ENCODE results near the gene HUWE1.
A peak's percentile ranks its signal among the peaks of the same experiment; 100 is the strongest.

Gene HUWE1

GRCh38 chrX:53678667-53679066 lies 7.9 kb downstream of the HUWE1 start:
- H3K36me3 Mint-ChIP-seq (ENCODE audit: low read depth) = peaks cover 39% of the 10 kb centered on the region
- H3K9me3 Mint-ChIP-seq = no peaks in the 10 kb centered on the region
- H3K27me3 Mint-ChIP-seq (ENCODE audit: low read depth) = no peaks in the 10 kb centered on the region
- H3K4me3 Mint-ChIP-seq = no peak overlapping the region
- peaks cover 51% of the 10 kb centered on the region for H3K4me1 Mint-ChIP-seq (ENCODE audit: low read depth)
- peak overlapping the region; percentile 20 for H3K27ac Mint-ChIP-seq

DNA sequence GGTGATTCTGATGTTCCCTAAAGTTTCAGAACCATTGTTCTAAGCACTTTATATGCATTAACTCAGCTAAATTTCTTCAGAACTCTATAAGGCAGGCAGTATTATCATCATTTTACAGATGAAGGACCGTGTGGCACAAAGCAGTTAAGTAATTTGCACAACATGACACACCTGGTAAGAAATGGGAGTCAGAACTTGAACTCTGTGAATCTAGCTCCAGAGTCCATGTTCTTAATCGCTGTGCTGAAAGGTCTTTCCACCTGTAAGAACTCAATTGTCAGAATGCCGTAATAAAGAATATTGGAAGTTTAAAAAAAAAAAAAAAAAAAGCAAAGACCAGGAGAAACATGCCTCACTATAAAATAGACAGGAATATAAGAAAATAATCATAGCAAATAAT lies 9.2 kb downstream of the HUWE1 start:
- no peaks in the 10 kb centered on the region for H3K9me3 Mint-ChIP-seq
- peaks cover 48% of the 10 kb centered on the region for H3K4me1 Mint-ChIP-seq (ENCODE audit: low read depth)
- peaks cover 34% of the 10 kb centered on the region for H3K36me3 Mint-ChIP-seq (ENCODE audit: low read depth)
- no peak overlapping the region for H3K27ac Mint-ChIP-seq
- H3K4me3 Mint-ChIP-seq = no peak overlapping the region
- no peaks in the 10 kb centered on the region for H3K27me3 Mint-ChIP-seq (ENCODE audit: low read depth)

- H3K27ac Mint-ChIP-seq = no peak overlapping the region
- no peaks in the 10 kb centered on the region for H3K9me3 Mint-ChIP-seq
- no peak overlapping the region for H3K4me3 Mint-ChIP-seq
- H3K4me1 Mint-ChIP-seq (ENCODE audit: low read depth) = peaks cover 38% of the 10 kb centered on the region
- H3K27me3 Mint-ChIP-seq (ENCODE audit: low read depth) = no peaks in the 10 kb centered on the region
- peaks cover 24% of the 10 kb centered on the region for H3K36me3 Mint-ChIP-seq (ENCODE audit: low read depth)
Observed at GRCh38 chrX:53674581-53674980, 11.9 kb downstream of the HUWE1 start.

- no peaks in the 10 kb centered on the region for H3K9me3 Mint-ChIP-seq
- H3K4me3 Mint-ChIP-seq = no peak overlapping the region
- H3K4me1 Mint-ChIP-seq (ENCODE audit: low read depth) = peaks cover 21% of the 10 kb centered on the region
- H3K27ac Mint-ChIP-seq = no peak overlapping the region
- no peaks in the 10 kb centered on the region for H3K27me3 Mint-ChIP-seq (ENCODE audit: low read depth)
- H3K36me3 Mint-ChIP-seq (ENCODE audit: low read depth) = peaks cover 17% of the 10 kb centered on the region
Observed at GRCh38 chrX:53669258-53669657, 17.3 kb downstream of the HUWE1 start.

DNA sequence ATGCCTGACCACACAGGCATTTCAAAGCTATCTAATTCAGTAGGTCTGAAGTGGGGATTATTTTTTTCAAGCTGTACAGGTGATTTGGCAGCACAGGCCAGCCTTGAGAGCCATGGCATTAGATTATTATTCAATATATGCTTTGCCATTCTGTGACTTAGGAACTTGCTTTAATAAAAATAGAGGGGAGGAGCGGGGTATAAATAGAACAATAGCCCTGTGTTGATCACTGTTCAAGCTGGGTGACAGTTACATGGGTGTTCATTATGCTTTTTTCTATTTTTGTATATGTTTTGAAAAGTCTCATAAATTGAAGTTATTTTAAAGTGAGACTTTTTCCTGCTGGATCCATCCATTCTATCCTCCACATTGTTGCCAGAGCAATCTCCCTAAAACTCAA lies 20.3 kb downstream of the HUWE1 start:
- Mint-ChIP-seq H3K36me3 (ENCODE audit: low read depth) (peaks cover 20% of the 10 kb centered on the region), H3K4me3 (no peak overlapping the region), H3K9me3 (no peaks in the 10 kb centered on the region), H3K27me3 (ENCODE audit: low read depth) (no peaks in the 10 kb centered on the region), H3K27ac (no peak overlapping the region), H3K4me1 (ENCODE audit: low read depth) (peaks cover 29% of the 10 kb centered on the region)

- Mint-ChIP-seq H3K9me3 (no peaks in the 10 kb centered on the region), H3K4me1 (ENCODE audit: low read depth) (peaks cover 28% of the 10 kb centered on the region), H3K27me3 (ENCODE audit: low read depth) (no peaks in the 10 kb centered on the region), H3K36me3 (ENCODE audit: low read depth) (peaks cover 16% of the 10 kb centered on the region), H3K4me3 (no peak overlapping the region), H3K27ac (no peak overlapping the region)
Observed at GRCh38 chrX:53660004-53660403, 26.5 kb downstream of the HUWE1 start.

DNA sequence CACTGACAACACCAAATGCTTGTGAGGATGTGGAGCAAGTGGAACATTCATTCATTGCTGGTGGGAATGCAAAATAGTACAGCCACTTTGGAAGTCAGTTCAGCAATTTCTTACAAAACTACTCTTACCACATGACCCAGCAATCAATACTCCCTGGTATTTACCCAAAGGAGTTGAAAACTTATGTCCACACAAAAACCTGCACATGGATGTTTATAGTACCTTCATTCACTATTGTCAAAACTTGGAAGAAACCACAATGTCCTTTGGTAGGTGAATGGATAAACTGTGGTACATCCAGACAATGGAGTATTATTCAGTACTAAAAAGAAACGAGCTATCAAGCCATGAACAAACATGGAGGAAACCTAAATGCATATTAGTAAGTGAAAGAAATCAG lies 27.5 kb downstream of the HUWE1 start:
- Mint-ChIP-seq H3K27ac (no peak overlapping the region), H3K9me3 (no peaks in the 10 kb centered on the region), H3K4me1 (ENCODE audit: low read depth) (peaks cover 35% of the 10 kb centered on the region), H3K4me3 (no peak overlapping the region), H3K27me3 (ENCODE audit: low read depth) (no peaks in the 10 kb centered on the region), H3K36me3 (ENCODE audit: low read depth) (peaks cover 16% of the 10 kb centered on the region)

- Mint-ChIP-seq H3K36me3 (ENCODE audit: low read depth) (peaks cover 10% of the 10 kb centered on the region), H3K4me1 (ENCODE audit: low read depth) (peaks cover 30% of the 10 kb centered on the region), H3K9me3 (no peaks in the 10 kb centered on the region), H3K27me3 (ENCODE audit: low read depth) (no peaks in the 10 kb centered on the region), H3K27ac (no peak overlapping the region), H3K4me3 (no peak overlapping the region)
Observed at GRCh38 chrX:53656845-53657244, 29.7 kb downstream of the HUWE1 start.

DNA sequence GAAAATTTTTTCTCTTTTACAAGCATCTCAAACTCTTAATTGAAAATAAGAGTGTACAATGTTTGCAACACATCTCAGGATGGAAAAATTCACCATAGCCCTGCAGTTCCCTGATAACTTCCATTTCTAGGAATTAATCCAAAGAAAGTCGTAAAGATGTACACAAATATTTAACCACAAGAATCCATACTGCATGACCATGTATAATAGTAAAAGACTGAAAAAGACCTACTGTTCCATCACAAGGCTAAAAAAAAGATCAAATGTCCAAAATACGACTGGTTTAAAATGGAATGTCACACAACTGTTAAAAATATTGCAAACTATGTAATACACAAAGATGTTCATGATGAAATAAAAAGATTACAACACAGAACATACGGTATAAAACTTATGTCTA lies 32.1 kb downstream of the HUWE1 start:
- Mint-ChIP-seq H3K4me3 (no peak overlapping the region), H3K27me3 (ENCODE audit: low read depth) (no peaks in the 10 kb centered on the region), H3K4me1 (ENCODE audit: low read depth) (peaks cover 32% of the 10 kb centered on the region), H3K36me3 (ENCODE audit: low read depth) (peaks cover 14% of the 10 kb centered on the region), H3K9me3 (no peaks in the 10 kb centered on the region), H3K27ac (no peak overlapping the region)

- no peak overlapping the region for H3K4me3 Mint-ChIP-seq
- H3K27me3 Mint-ChIP-seq (ENCODE audit: low read depth) = no peaks in the 10 kb centered on the region
- no peaks in the 10 kb centered on the region for H3K9me3 Mint-ChIP-seq
- peaks cover 7% of the 10 kb centered on the region for H3K4me1 Mint-ChIP-seq (ENCODE audit: low read depth)
- peaks cover 11% of the 10 kb centered on the region for H3K36me3 Mint-ChIP-seq (ENCODE audit: low read depth)
- H3K27ac Mint-ChIP-seq = no peak overlapping the region
Observed at GRCh38 chrX:53644751-53645150, 41.8 kb downstream of the HUWE1 start.

- Mint-ChIP-seq H3K27me3 (ENCODE audit: low read depth) (no peaks in the 10 kb centered on the region), H3K9me3 (no peaks in the 10 kb centered on the region), H3K4me1 (ENCODE audit: low read depth) (peaks cover 5% of the 10 kb centered on the region), H3K4me3 (no peak overlapping the region), H3K36me3 (ENCODE audit: low read depth) (peaks cover 13% of the 10 kb centered on the region), H3K27ac (peak overlapping the region; percentile 34)
Observed at GRCh38 chrX:53642337-53642736, 44.2 kb downstream of the HUWE1 start.

GRCh38 chrX:53639257-53639656 lies 47.3 kb downstream of the HUWE1 start:
- H3K9me3 Mint-ChIP-seq = no peaks in the 10 kb centered on the region
- peaks cover 6% of the 10 kb centered on the region for H3K36me3 Mint-ChIP-seq (ENCODE audit: low read depth)
- no peaks in the 10 kb centered on the region for H3K4me1 Mint-ChIP-seq (ENCODE audit: low read depth)
- no peaks in the 10 kb centered on the region for H3K27me3 Mint-ChIP-seq (ENCODE audit: low read depth)
- no peak overlapping the region for H3K27ac Mint-ChIP-seq
- H3K4me3 Mint-ChIP-seq = no peak overlapping the region

DNA sequence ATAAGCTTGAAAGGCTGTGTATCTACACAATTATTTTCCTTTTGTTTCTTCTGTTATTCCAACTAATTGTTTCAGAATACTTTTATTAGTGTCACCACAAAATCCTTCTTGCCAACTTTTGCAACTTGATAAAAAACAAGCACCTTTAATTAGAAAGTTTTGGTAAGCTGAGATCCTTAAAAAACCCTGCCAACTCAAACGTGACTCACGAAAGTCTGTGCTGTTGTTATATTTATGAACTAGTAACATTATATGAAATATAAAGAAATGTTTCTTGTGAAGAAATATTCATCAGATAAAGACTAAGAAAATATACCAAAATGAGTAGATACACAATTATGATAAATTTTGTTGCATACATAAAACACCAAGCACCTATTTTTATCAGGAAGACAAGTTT lies 49.0 kb downstream of the HUWE1 start:
- Mint-ChIP-seq H3K4me1 (ENCODE audit: low read depth) (peaks cover under 1% of the 10 kb centered on the region), H3K27ac (no peak overlapping the region), H3K27me3 (ENCODE audit: low read depth) (no peaks in the 10 kb centered on the region), H3K4me3 (no peak overlapping the region), H3K36me3 (ENCODE audit: low read depth) (peaks cover 12% of the 10 kb centered on the region), H3K9me3 (no peaks in the 10 kb centered on the region)

DNA sequence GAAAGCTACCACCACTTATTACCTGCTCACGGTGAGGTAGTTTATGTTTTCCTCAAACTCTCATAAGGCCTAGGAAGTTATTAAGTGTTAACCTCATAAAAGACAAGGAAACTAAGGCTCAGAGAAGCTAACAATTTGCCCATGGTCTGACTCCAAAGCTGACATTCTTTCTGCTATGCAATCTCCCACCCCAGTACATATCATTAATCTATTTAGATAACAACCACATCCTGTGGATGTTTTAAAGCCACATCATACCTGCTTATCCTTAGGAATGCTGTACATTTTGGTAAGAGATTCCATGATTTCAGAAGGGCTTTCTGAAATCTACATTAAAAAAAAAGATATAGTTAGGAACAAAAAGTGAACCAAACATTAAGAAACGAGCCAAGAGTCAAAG lies 55.4 kb downstream of the HUWE1 start:
- Mint-ChIP-seq H3K36me3 (ENCODE audit: low read depth) (peaks cover 46% of the 10 kb centered on the region), H3K4me1 (ENCODE audit: low read depth) (peaks cover 5% of the 10 kb centered on the region), H3K9me3 (no peaks in the 10 kb centered on the region), H3K27ac (no peak overlapping the region), H3K4me3 (no peak overlapping the region), H3K27me3 (ENCODE audit: low read depth) (no peaks in the 10 kb centered on the region)

GRCh38 chrX:53630261-53630660 lies 56.3 kb downstream of the HUWE1 start:
- H3K36me3 Mint-ChIP-seq (ENCODE audit: low read depth) = peaks cover 46% of the 10 kb centered on the region
- H3K9me3 Mint-ChIP-seq = no peaks in the 10 kb centered on the region
- H3K4me1 Mint-ChIP-seq (ENCODE audit: low read depth) = peaks cover 5% of the 10 kb centered on the region
- H3K4me3 Mint-ChIP-seq = no peak overlapping the region
- H3K27me3 Mint-ChIP-seq (ENCODE audit: low read depth) = no peaks in the 10 kb centered on the region
- H3K27ac Mint-ChIP-seq = no peak overlapping the region

GRCh38 chrX:53622431-53622830 lies 64.1 kb downstream of the HUWE1 start:
- H3K36me3 Mint-ChIP-seq (ENCODE audit: low read depth) = peaks cover 24% of the 10 kb centered on the region
- no peaks in the 10 kb centered on the region for H3K9me3 Mint-ChIP-seq
- H3K27ac Mint-ChIP-seq = no peak overlapping the region
- H3K4me3 Mint-ChIP-seq = no peak overlapping the region
- peaks cover 7% of the 10 kb centered on the region for H3K4me1 Mint-ChIP-seq (ENCODE audit: low read depth)
- H3K27me3 Mint-ChIP-seq (ENCODE audit: low read depth) = no peaks in the 10 kb centered on the region
